HEK293 (cell line): ENCODE data around the gene RIMS3.
A peak's percentile ranks its signal among the peaks of the same experiment; 100 is the strongest.

Experiments
- GLIS2 ChIP-seq: fragments of 450-650 bp; formaldehyde crosslinking; IDR thresholded peaks from 2 replicates; pipeline ENCODE4 v1.5.1; 2016; ENCODE audit warnings: missing biosample characterization, missing genetic modification characterization
- OSR2 ChIP-seq: fragments of 450-650 bp; formaldehyde crosslinking; IDR thresholded peaks from 2 replicates; pipeline ENCODE4 v1.5.1; 2016; ENCODE audit warnings: missing biosample characterization, missing genetic modification characterization
- PRDM1 ChIP-seq: fragments of 450-650 bp; formaldehyde crosslinking; IDR thresholded peaks from 2 replicates; pipeline ENCODE4; 2016; ENCODE audit warnings: missing biosample characterization, missing genetic modification characterization
- RBAK ChIP-seq: fragments of 450-650 bp; formaldehyde crosslinking; IDR thresholded peaks from 2 replicates; pipeline ENCODE4 v1.5.1; 2016; ENCODE audit warnings: missing biosample characterization, missing genetic modification characterization
- SP2 ChIP-seq: fragments of 450-650 bp; formaldehyde crosslinking; IDR thresholded peaks from 2 replicates; pipeline ENCODE4 v1.5.1; 2016; ENCODE audit warnings: missing biosample characterization, missing genetic modification characterization
- YY1 ChIP-seq: fragments of 450-650 bp; formaldehyde crosslinking; IDR thresholded peaks from 2 replicates; pipeline ENCODE4 v1.5.1; 2018; ENCODE audit warnings: missing biosample characterization, missing genetic modification characterization
- ZBTB44 ChIP-seq: fragments of 450-650 bp; IDR thresholded peaks from 2 replicates; pipeline ENCODE4 v1.5.1; 2018; ENCODE audit warnings: missing biosample characterization, mild to moderate bottlenecking, missing genetic modification characterization
- ZBTB48 ChIP-seq: fragments of 450-650 bp; formaldehyde crosslinking; IDR thresholded peaks from 2 replicates; pipeline ENCODE4 v1.5.1; 2016; ENCODE audit warnings: missing biosample characterization, missing genetic modification characterization
- ZFP3 ChIP-seq: fragments of 450-650 bp; formaldehyde crosslinking; IDR thresholded peaks from 2 replicates; pipeline ENCODE4 v1.5.1; 2016; ENCODE audit warnings: low read depth, missing biosample characterization, missing genetic modification characterization
- ZFP41 ChIP-seq: fragments of 450-650 bp; formaldehyde crosslinking; IDR thresholded peaks from 2 replicates; pipeline ENCODE4 v1.5.1; 2016; ENCODE audit warnings: missing biosample characterization, missing genetic modification characterization, borderline replicate concordance
- ZNF10 ChIP-seq: fragments of 450-650 bp; formaldehyde crosslinking; IDR thresholded peaks from 2 replicates; pipeline ENCODE4 v1.5.1; 2017; ENCODE audit warnings: missing biosample characterization, missing genetic modification characterization
- ZNF121 ChIP-seq: fragments of 450-650 bp; formaldehyde crosslinking; IDR thresholded peaks from 2 replicates; pipeline ENCODE4 v1.5.1; 2016; ENCODE audit warnings: missing biosample characterization, missing genetic modification characterization
- ZNF133 ChIP-seq: fragments of 450-650 bp; formaldehyde crosslinking; IDR thresholded peaks from 2 replicates; pipeline ENCODE4 v1.5.1; 2016; ENCODE audit warnings: missing biosample characterization, missing genetic modification characterization
- ZNF18 ChIP-seq: fragments of 450-650 bp; formaldehyde crosslinking; IDR thresholded peaks from 2 replicates; pipeline ENCODE4 v1.5.1; 2016; ENCODE audit warnings: missing biosample characterization, missing genetic modification characterization
- ZNF184 ChIP-seq: fragments of 450-650 bp; IDR thresholded peaks from 2 replicates; pipeline ENCODE4 v1.5.1; 2018; ENCODE audit warnings: missing biosample characterization, mild to moderate bottlenecking, missing genetic modification characterization
- ZNF223 ChIP-seq: fragments of 450-650 bp; formaldehyde crosslinking; IDR thresholded peaks from 2 replicates; pipeline ENCODE4 v1.5.1; 2016; ENCODE audit warnings: missing biosample characterization, missing genetic modification characterization
- ZNF292 ChIP-seq: fragments of 450-650 bp; formaldehyde crosslinking; IDR thresholded peaks from 2 replicates; pipeline ENCODE4 v1.5.1; 2016; ENCODE audit warnings: low read depth, missing biosample characterization, missing genetic modification characterization, borderline replicate concordance
- ZNF324 ChIP-seq: fragments of 450-650 bp; formaldehyde crosslinking; IDR thresholded peaks from 2 replicates; pipeline ENCODE4 v1.5.1; 2016; ENCODE audit warnings: missing biosample characterization, missing genetic modification characterization
- ZNF394 ChIP-seq: fragments of 450-650 bp; formaldehyde crosslinking; IDR thresholded peaks from 2 replicates; pipeline ENCODE4 v1.5.1; 2016; ENCODE audit warnings: missing biosample characterization, missing genetic modification characterization, mild to moderate bottlenecking, moderate library complexity, borderline replicate concordance
- ZNF449 ChIP-seq: fragments of 450-650 bp; formaldehyde crosslinking; IDR thresholded peaks from 2 replicates; pipeline ENCODE4 v1.5.1; 2017; ENCODE audit warnings: missing biosample characterization, mild to moderate bottlenecking, missing genetic modification characterization, moderate library complexity
- ZNF529 ChIP-seq: fragments of 450-650 bp; formaldehyde crosslinking; IDR thresholded peaks from 2 replicates; pipeline ENCODE4 v1.5.1; 2017; ENCODE audit warnings: missing genetic modification characterization, missing biosample characterization; ENCODE audit not compliant: insufficient replicate concordance
- ZNF571 ChIP-seq: fragments of 450-650 bp; formaldehyde crosslinking; IDR thresholded peaks from 2 replicates; pipeline ENCODE4 v1.5.0; 2017; ENCODE audit warnings: missing biosample characterization, missing genetic modification characterization
- ZNF580 ChIP-seq: fragments of 450-650 bp; formaldehyde crosslinking; IDR thresholded peaks from 2 replicates; pipeline ENCODE4 v1.5.1; 2016; ENCODE audit warnings: missing biosample characterization, missing genetic modification characterization
- ZNF610 ChIP-seq: fragments of 450-650 bp; formaldehyde crosslinking; IDR thresholded peaks from 2 replicates; pipeline ENCODE4 v1.5.1; 2016; ENCODE audit warnings: missing biosample characterization, missing genetic modification characterization, borderline replicate concordance
- ZNF660 ChIP-seq: fragments of 450-650 bp; IDR thresholded peaks from 2 replicates; pipeline ENCODE4 v1.5.1; 2018; ENCODE audit warnings: missing biosample characterization, mild to moderate bottlenecking, missing genetic modification characterization
- ZNF768 ChIP-seq: fragments of 450-650 bp; formaldehyde crosslinking; IDR thresholded peaks from 2 replicates; pipeline ENCODE4 v1.5.1; 2018; ENCODE audit warnings: missing biosample characterization, mild to moderate bottlenecking, missing genetic modification characterization
- ZSCAN16 ChIP-seq: fragments of 450-650 bp; formaldehyde crosslinking; IDR thresholded peaks from 2 replicates; pipeline ENCODE4 v1.5.1; 2016; ENCODE audit warnings: missing biosample characterization, missing genetic modification characterization
- ZSCAN18 ChIP-seq: fragments of 450-650 bp; formaldehyde crosslinking; IDR thresholded peaks from 2 replicates; pipeline ENCODE4 v1.5.1; 2016; ENCODE audit warnings: missing biosample characterization, missing genetic modification characterization
- ZXDB ChIP-seq: fragments of 450-650 bp; formaldehyde crosslinking; IDR thresholded peaks from 2 replicates; pipeline ENCODE4 v1.5.1; 2016; ENCODE audit warnings: missing biosample characterization, missing genetic modification characterization

The RIMS3 gene

GRCh38 chr1:40665335-40666171 is at the start of gene RIMS3 (continued):
- TF ChIP-seq ZFP41 (tag by site-specific recombination) = no peak
- TF ChIP-seq ZNF660 = 0 out of 2 replicates have a peak, but pooled peaks have one; percentile 31
- TF ChIP-seq ZNF292 (tag by site-specific recombination) = no peak
- TF ChIP-seq ZBTB48 (tag by site-specific recombination) = peak; percentile 64; the same call in 1 of the 2 replicates
- TF ChIP-seq ZSCAN18 = no peak
- TF ChIP-seq ZNF133 (tag by site-specific recombination) = no peak
- TF ChIP-seq ZNF449 (tag by site-specific recombination) = no peak
- TF ChIP-seq ZNF610 (tag by site-specific recombination) = no peak
- no peak for TF ChIP-seq ZNF768 (tag by site-specific recombination)
- no peak for TF ChIP-seq ZNF324 (tag by site-specific recombination)
- TF ChIP-seq ZNF394 (tag by site-specific recombination) = no peak
- TF ChIP-seq ZNF10 (tag by site-specific recombination) = no peak
- no peak for TF ChIP-seq ZBTB44
- TF ChIP-seq ZNF571 (tag by site-specific recombination) = no peak
- TF ChIP-seq RBAK = no peak
- no peak for TF ChIP-seq ZNF223 (tag by site-specific recombination)
- no peak for TF ChIP-seq ZNF121 (tag by site-specific recombination)
- no peak for TF ChIP-seq ZFP3 (tag by site-specific recombination)
- no peak for TF ChIP-seq ZNF18 (tag by site-specific recombination)
- TF ChIP-seq ZNF529 (tag by site-specific recombination) = no peak
- no peak for TF ChIP-seq YY1 (tag by site-specific recombination)
- TF ChIP-seq PRDM1 (tag by site-specific recombination) = no peak
- TF ChIP-seq ZXDB (tag by site-specific recombination) = no peak
- peak; percentile 81 for TF ChIP-seq GLIS2 (tag by site-specific recombination)
- TF ChIP-seq SP2 = peak; percentile 62
- peak; percentile 59 for TF ChIP-seq OSR2
- TF ChIP-seq ZNF184 (tag by site-specific recombination) = no peak
- TF ChIP-seq ZNF580 (tag by site-specific recombination) = no peak
- no peak for TF ChIP-seq ZSCAN16 (tag by site-specific recombination)
